Measurements from ENCODE around the gene FOXL2NB. TPM values are rescaled to one million over a fixed set of nuclear protein-coding genes. Genes with fewer than 3 reads are reported as not detected.

The FOXL2NB gene
- 0.79 and 1.4 TPM in 2 replicates for total RNA-seq

DNA sequence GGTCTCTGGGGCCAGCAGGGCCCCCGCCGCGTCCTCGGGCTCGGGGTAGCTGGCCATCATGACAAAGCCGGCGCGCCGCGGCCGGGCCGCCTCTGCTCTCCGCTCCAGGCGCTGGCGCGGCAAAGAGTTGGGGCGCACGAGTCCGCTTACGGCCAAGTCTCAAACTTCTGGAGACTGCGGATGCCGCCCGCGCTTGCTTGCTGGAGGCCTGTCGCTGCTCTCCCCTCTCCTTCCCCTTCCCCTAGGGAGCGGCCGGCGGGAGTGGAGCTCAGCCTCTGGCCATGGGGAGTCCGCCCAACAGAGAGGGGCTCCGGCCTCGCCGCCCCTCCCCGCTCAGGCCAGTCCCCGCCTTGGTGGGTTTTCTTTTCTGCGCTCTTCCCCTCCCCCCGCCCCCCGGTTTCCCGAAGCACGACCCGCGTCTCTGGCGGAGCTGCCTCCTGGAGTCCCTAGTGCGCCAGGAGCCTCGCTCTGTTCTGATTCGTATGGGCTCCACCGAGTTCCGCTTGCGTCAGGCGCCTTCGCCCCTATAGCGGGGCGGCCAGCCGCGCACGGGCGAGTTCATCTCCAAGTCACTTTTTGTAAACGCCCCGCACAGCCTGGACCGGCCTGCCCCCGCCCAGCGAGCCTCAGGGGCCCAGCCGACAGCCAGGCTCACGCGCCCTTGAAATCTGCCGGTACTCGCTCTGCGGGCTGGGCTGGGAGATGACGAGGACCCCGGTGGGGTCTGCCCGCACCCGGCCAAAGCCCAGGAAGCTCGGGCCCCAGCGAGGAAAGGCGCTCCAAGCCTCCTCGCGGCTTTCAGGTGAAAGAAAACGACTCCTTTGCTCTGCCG is at the start of gene FOXL2NB, which contains the start of gene FOXL2:
TSS of gene FOXL2NB (plus strand) at position 555 of the 832 bp plus-strand sequence. CDS start at position 703, 148 bp downstream.
TSS of gene FOXL2 (minus strand) at position 475 of the 832 bp plus-strand sequence. CDS start at position 60, 415 bp downstream.

Other genes starting within 250 kb of the FOXL2NB start
- gene PIK3CB, start 112.3 kb upstream of the FOXL2NB start, total RNA-seq = 7.5 and 9.9 TPM in 2 replicates
- gene FOXL2, start 80 bp upstream of the FOXL2NB start, total RNA-seq = 0.79 and 1.2 TPM in 2 replicates
- not detected in 2 replicates for gene PRR23A, start 59.1 kb downstream of the FOXL2NB start, total RNA-seq
- not detected in 2 replicates for gene PRR23B, start 73.7 kb downstream of the FOXL2NB start, total RNA-seq
- gene PRR23C, start 97.7 kb downstream of the FOXL2NB start, total RNA-seq = not detected in 2 replicates

Measured in placental epithelial cell (primary cell).